Activated CD4-positive, alpha-beta T cell treated with anti-CD3 and anti-CD28 coated beads for 36 hours (primary cell): ENCODE data around the gene ZFYVE19. TPM values are rescaled to one million over a fixed set of nuclear protein-coding genes. Genes with fewer than 3 reads are reported as not detected.
A peak's percentile ranks its signal among the peaks of the same experiment; 100 is the strongest.

Experiments used
- ATAC-seq: fragments of 200-7000 bp; cut with Tn5 transposase; one replicate; pipeline ENCODE4 v1.10.0; 2021; ENCODE audit warnings: mild to moderate bottlenecking, moderate library complexity
- CTCF ChIA-PET: fragments of 350-600 bp; sonication (Branson Sonifier 250); formaldehyde crosslinking; loops from one replicate; lab custom pipeline; 2021; ENCODE audit warnings: antibody characterized with exemption; lab: Charles Lee
- POLR2A ChIA-PET: fragments of 350-600 bp; sonication (Branson Sonifier 250); formaldehyde crosslinking; loops from one replicate; lab custom pipeline; 2021; ENCODE audit warnings: antibody characterized with exemption, inconsistent platforms; lab: Charles Lee
- DNase-seq: peaks from one replicate; pipeline ENCODE4 v3.0.0-alpha.2; 2020
- H3K27ac Mint-ChIP-seq: one replicate; pipeline ENCODE4 v1.8.0; 2021; ENCODE audit warnings: mixed read lengths
- H3K27me3 Mint-ChIP-seq: one replicate; pipeline ENCODE4 v1.8.0; 2021; ENCODE audit warnings: mixed read lengths
- H3K36me3 Mint-ChIP-seq: one replicate; pipeline ENCODE4 v1.8.0; 2021; ENCODE audit warnings: low read depth, mixed read lengths
- H3K4me1 Mint-ChIP-seq: one replicate; pipeline ENCODE4 v1.8.0; 2021; ENCODE audit warnings: mixed read lengths
- H3K4me3 Mint-ChIP-seq: one replicate; pipeline ENCODE4 v1.8.0; 2021; ENCODE audit warnings: mild to moderate bottlenecking, moderate library complexity, mixed read lengths
- H3K9me3 Mint-ChIP-seq: one replicate; pipeline ENCODE4 v1.8.0; 2021; ENCODE audit warnings: low read depth, mixed read lengths
- intact Hi-C, 2 experiments: fragments of 100-400 bp; cut with DNase I in 1 of 2; cut with micrococcal nuclease in 1 of 2; formaldehyde crosslinking; loops; one replicate each; pipeline versions ENCODE4 v1.14.2 to v1.15.1; 2022 to 2024; cut with DNase I, micrococcal nuclease
- total RNA-seq, 2 experiments: library from RNA; stranded (reverse); gene quantifications; one replicate each; pipeline ENCODE4 v1.2.3, GENCODE V29; 2021

The ZFYVE19 gene
- total RNA-seq, 2 experiments from 2014 or later: 27.5 to 33.7 TPM

- ChIA-PET CTCF (no interaction called here), POLR2A (no interaction called here)
- no peaks in the 10 kb centered on the region for H3K4me1 Mint-ChIP-seq
- no peaks in the 10 kb centered on the region for H3K27me3 Mint-ChIP-seq
- no peaks in the 10 kb centered on the region for H3K36me3 Mint-ChIP-seq
- no peak overlapping the region for H3K4me3 Mint-ChIP-seq
- no peaks in the 10 kb centered on the region for H3K9me3 Mint-ChIP-seq
- H3K27ac Mint-ChIP-seq: no peak overlapping the region
- ATAC-seq (no peak), DNase-seq (no peak)
- intact Hi-C loops: no loop called here
Measured at GRCh38 chr15:40831861-40832260, 25.0 kb downstream of the ZFYVE19 start.

GRCh38 chr15:40832903-40833302 lies 26.0 kb downstream of the ZFYVE19 start:
- H3K27ac Mint-ChIP-seq: no peak overlapping the region
- intact Hi-C loops: no loop called here
- CTCF ChIA-PET: no interaction called here
- no peaks in the 10 kb centered on the region for H3K36me3 Mint-ChIP-seq
- H3K27me3 Mint-ChIP-seq: no peaks in the 10 kb centered on the region
- ATAC-seq: no peak
- no peaks in the 10 kb centered on the region for H3K4me1 Mint-ChIP-seq
- H3K4me3 Mint-ChIP-seq: no peak overlapping the region
- DNase-seq: no peak
- H3K9me3 Mint-ChIP-seq: no peaks in the 10 kb centered on the region
- POLR2A ChIA-PET: no interaction called here

GRCh38 chr15:40836020-40836419 lies 29.1 kb downstream of the ZFYVE19 start:
- ATAC-seq (no peak), DNase-seq (no peak)
- no peak overlapping the region for H3K27ac Mint-ChIP-seq
- no peaks in the 10 kb centered on the region for H3K36me3 Mint-ChIP-seq
- no peaks in the 10 kb centered on the region for H3K4me1 Mint-ChIP-seq
- CTCF ChIA-PET: interaction anchor here (1.4 kb wide), 1 partner anchor 11 kb away, joined by 3 read pairs; no protein-coding TSS in a partner anchor
- no peaks in the 10 kb centered on the region for H3K27me3 Mint-ChIP-seq
- H3K4me3 Mint-ChIP-seq: no peak overlapping the region
- intact Hi-C loops: no loop called here
- no peaks in the 10 kb centered on the region for H3K9me3 Mint-ChIP-seq
- POLR2A ChIA-PET: no interaction called here

GRCh38 chr15:40838756-40839155 lies 31.9 kb downstream of the ZFYVE19 start:
- Mint-ChIP-seq H3K4me1 (peaks cover 2% of the 10 kb centered on the region), H3K36me3 (no peaks in the 10 kb centered on the region), H3K4me3 (no peak overlapping the region), H3K27ac (no peak overlapping the region), H3K27me3 (no peaks in the 10 kb centered on the region), H3K9me3 (no peaks in the 10 kb centered on the region)
- intact Hi-C loops: no loop called here
- ChIA-PET CTCF (interaction anchor here (1.1 to 2.3 kb wide), 2 partner anchors 18 to 21 kb away, joined by 4 to 6 read pairs; no protein-coding TSS in a partner anchor), POLR2A (no interaction called here)
- ATAC-seq (no peak), DNase-seq (no peak)

- Mint-ChIP-seq H3K27me3 (peaks cover 6% of the 10 kb centered on the region), H3K9me3 (no peaks in the 10 kb centered on the region), H3K4me1 (peaks cover 15% of the 10 kb centered on the region), H3K27ac (no peak overlapping the region), H3K36me3 (no peaks in the 10 kb centered on the region), H3K4me3 (no peak overlapping the region)
- DNase-seq (no peak), ATAC-seq (no peak)
- intact Hi-C loops: no loop called here
- CTCF ChIA-PET: interaction anchor here (0.9 kb wide), 1 partner anchor 53 kb away, joined by 3 read pairs; the partner anchor contains the start of gene VPS18
- POLR2A ChIA-PET: no interaction called here
Measured at GRCh38 chr15:40841741-40842140, 34.9 kb downstream of the ZFYVE19 start.

GRCh38 chr15:40843261-40843884 lies 36.5 kb downstream of the ZFYVE19 start:
- CTCF ChIA-PET: interaction anchor here (0.6 to 2.3 kb wide), 8 partner anchors 15 to 255 kb away, joined by 3 to 32 read pairs (median 5); partner anchors contain the start of genes RHOV and VPS18
- intact Hi-C loops: no loop called here
- DNase-seq (no peak), ATAC-seq (no peak)
- H3K36me3 Mint-ChIP-seq: peaks cover 2% of the 10 kb centered on the region
- no peaks in the 10 kb centered on the region for H3K9me3 Mint-ChIP-seq
- peak overlapping the region; percentile 44 for H3K4me3 Mint-ChIP-seq
- H3K4me1 Mint-ChIP-seq: peaks cover 26% of the 10 kb centered on the region
- H3K27me3 Mint-ChIP-seq: peaks cover 6% of the 10 kb centered on the region
- POLR2A ChIA-PET: interaction anchor here (0.6 to 1.8 kb wide), 2 partner anchors 51 to 79 kb away, joined by 3 to 6 read pairs; partner anchors contain the start of gene VPS18
- H3K27ac Mint-ChIP-seq: peak overlapping the region; percentile 4

- no peaks in the 10 kb centered on the region for H3K9me3 Mint-ChIP-seq
- peak within 1 kb of the TSS; percentile 62 for H3K27ac Mint-ChIP-seq
- H3K27me3 Mint-ChIP-seq: peaks cover 6% of the 10 kb centered on the region
- DNase-seq: peak; percentile 89
- peaks cover 26% of the 10 kb centered on the region for H3K4me1 Mint-ChIP-seq
- CTCF ChIA-PET: interaction anchor here (0.6 to 2.3 kb wide), 10 partner anchors 15 to 149 kb away, joined by 3 to 32 read pairs (median 4); partner anchors contain the start of genes C15orf62, RHOV and VPS18
- H3K36me3 Mint-ChIP-seq: peaks cover 2% of the 10 kb centered on the region
- intact Hi-C loops: loop anchor here in 1 of 2 experiments (1.0 kb wide), 2 partner anchors 37 to 50 kb away; partner anchors contain the start of genes DNAJC17, VPS18 and ZFYVE19
- POLR2A ChIA-PET: interaction anchor here (1.8 kb wide), 1 partner anchor 50 kb away, joined by 6 read pairs; the partner anchor contains the start of gene VPS18
- peak; percentile 79 for ATAC-seq
- peak within 1 kb of the TSS; percentile 81 for H3K4me3 Mint-ChIP-seq
Measured at GRCh38 chr15:40843885-40844695, 37.2 kb downstream of the ZFYVE19 start, which contains the start of gene SPINT1. TSS of gene SPINT1 (plus strand) at chr15:40844048. CDS start at chr15:40844555, 507 bp downstream.

- Mint-ChIP-seq H3K36me3 (peaks cover 2% of the 10 kb centered on the region), H3K27ac (peak overlapping the region; percentile 62), H3K27me3 (peaks cover 6% of the 10 kb centered on the region), H3K4me3 (peak overlapping the region; percentile 81), H3K9me3 (no peaks in the 10 kb centered on the region), H3K4me1 (peaks cover 26% of the 10 kb centered on the region)
- peak; percentile 37 for ATAC-seq
- ChIA-PET CTCF (interaction anchor here (0.6 to 2.3 kb wide), 10 partner anchors 14 to 150 kb away, joined by 3 to 32 read pairs (median 4); partner anchors contain the start of genes C15orf62, RHOV and VPS18), POLR2A (interaction anchor here (1.8 kb wide), 1 partner anchor 49 kb away, joined by 6 read pairs; the partner anchor contains the start of gene VPS18)
- intact Hi-C loops: loop anchor here in 1 of 2 experiments (1.0 kb wide), 2 partner anchors 37 to 50 kb away; partner anchors contain the start of genes DNAJC17, VPS18 and ZFYVE19
- DNase-seq: peak; percentile 66
Measured at GRCh38 chr15:40844696-40845030, 37.8 kb downstream of the ZFYVE19 start.

GRCh38 chr15:40845036-40845435 lies 38.1 kb downstream of the ZFYVE19 start:
- CTCF ChIA-PET: interaction anchor here (0.7 to 2.3 kb wide), 8 partner anchors 14 to 96 kb away, joined by 3 to 32 read pairs (median 4); partner anchors contain the start of genes C15orf62, RHOV and VPS18
- Mint-ChIP-seq H3K4me3 (peak overlapping the region; percentile 81), H3K4me1 (peaks cover 26% of the 10 kb centered on the region), H3K9me3 (no peaks in the 10 kb centered on the region), H3K27me3 (peaks cover 6% of the 10 kb centered on the region), H3K36me3 (peaks cover 2% of the 10 kb centered on the region), H3K27ac (peak overlapping the region; percentile 62)
- ATAC-seq (no peak), DNase-seq (no peak)
- POLR2A ChIA-PET: no interaction called here
- intact Hi-C loops: no loop called here

- no peaks in the 10 kb centered on the region for H3K9me3 Mint-ChIP-seq
- ATAC-seq (no peak), DNase-seq (no peak)
- H3K4me1 Mint-ChIP-seq: peaks cover 26% of the 10 kb centered on the region
- ChIA-PET CTCF (interaction anchor here (4.4 kb wide), 1 partner anchor 13 kb away, joined by 37 read pairs; no protein-coding TSS in a partner anchor), POLR2A (interaction anchor here (0.6 kb wide), 1 partner anchor 138 kb away, joined by 4 read pairs; no protein-coding TSS in a partner anchor)
- H3K4me3 Mint-ChIP-seq: no peak overlapping the region
- peaks cover 6% of the 10 kb centered on the region for H3K27me3 Mint-ChIP-seq
- H3K27ac Mint-ChIP-seq: no peak overlapping the region
- intact Hi-C loops: no loop called here
- H3K36me3 Mint-ChIP-seq: peaks cover 2% of the 10 kb centered on the region
Measured at GRCh38 chr15:40845511-40846284, 38.8 kb downstream of the ZFYVE19 start.
